ENCODE measurements around the gene PPP2R3A.

- TF ChIP-seq MAX (IDR thresholded peaks at IDR 0.05) (no peak), REST (IDR thresholded peaks at IDR 0.05; ENCODE audit: low read depth) (no peak), RAD21 (IDR thresholded peaks at IDR 0.05; ENCODE audit: low read depth) (peak; percentile 62), TAF1 (IDR thresholded peaks at IDR 0.05; ENCODE audit: low read depth) (no peak), YY1 (IDR thresholded peaks at IDR 0.05; ENCODE audit: low read depth) (no peak), EGR1 (IDR thresholded peaks at IDR 0.05) (no peak), FOXM1 (IDR thresholded peaks at IDR 0.05; ENCODE audit: borderline replicate concordance, low read depth) (no peak), NFIC (IDR thresholded peaks at IDR 0.05) (no peak), EP300 (IDR thresholded peaks at IDR 0.05; ENCODE audit: borderline replicate concordance) (no peak), TEAD4 (IDR thresholded peaks at IDR 0.05) (no peak)
Measured at GRCh38 chr3:135918600-135918999, 46.9 kb upstream of the PPP2R3A start.

Measured in Ishikawa (cell line).